Inferior parietal cortex (tissue), 1 donor: ENCODE results near the gene SEPHS2.

Experiments used
- DNase-seq: peaks from one replicate; pipeline ENCODE4 v3.0.0-alpha.2; 2016; ENCODE audit errors: extremely low spot score

SEPHS2 gene

GRCh38 chr16:30429678-30430427, 15.8 kb downstream of the SEPHS2 start, which contains the start of gene DCTPP1:
TSS of gene DCTPP1 (minus strand) at chr16:30430030. CDS start at chr16:30429980, 50 bp downstream.
- DNase-seq, result peak; percentile 98

- no peak for DNase-seq
Measured at GRCh38 chr16:30429418-30429677, 16.3 kb downstream of the SEPHS2 start.

GRCh38 chr16:30428055-30428454, 17.6 kb downstream of the SEPHS2 start:
- no peak for DNase-seq

DNA sequence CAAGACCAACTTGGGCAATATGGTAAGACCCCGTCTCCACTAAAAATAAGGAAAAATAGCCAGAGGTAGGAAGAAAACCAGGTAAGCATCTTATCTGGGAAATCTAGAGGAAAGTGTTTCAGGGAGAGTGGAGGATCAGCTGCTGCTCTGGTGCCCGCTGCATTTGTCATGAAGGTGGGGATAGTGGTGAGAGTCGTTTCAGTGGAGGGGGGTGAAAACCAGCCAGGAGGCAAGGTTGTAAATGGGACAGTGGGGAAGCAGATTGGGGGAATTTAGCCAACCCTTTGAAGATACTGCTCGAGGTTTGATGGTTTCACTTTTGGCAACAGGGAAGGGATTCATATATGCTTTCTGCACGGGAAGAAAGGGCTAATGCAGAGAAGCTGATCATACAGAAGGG, 24.7 kb downstream of the SEPHS2 start:
- DNase-seq, result no peak

GRCh38 chr16:30418350-30419181, 27.1 kb downstream of the SEPHS2 start:
- DNase-seq, result no peak

DNA sequence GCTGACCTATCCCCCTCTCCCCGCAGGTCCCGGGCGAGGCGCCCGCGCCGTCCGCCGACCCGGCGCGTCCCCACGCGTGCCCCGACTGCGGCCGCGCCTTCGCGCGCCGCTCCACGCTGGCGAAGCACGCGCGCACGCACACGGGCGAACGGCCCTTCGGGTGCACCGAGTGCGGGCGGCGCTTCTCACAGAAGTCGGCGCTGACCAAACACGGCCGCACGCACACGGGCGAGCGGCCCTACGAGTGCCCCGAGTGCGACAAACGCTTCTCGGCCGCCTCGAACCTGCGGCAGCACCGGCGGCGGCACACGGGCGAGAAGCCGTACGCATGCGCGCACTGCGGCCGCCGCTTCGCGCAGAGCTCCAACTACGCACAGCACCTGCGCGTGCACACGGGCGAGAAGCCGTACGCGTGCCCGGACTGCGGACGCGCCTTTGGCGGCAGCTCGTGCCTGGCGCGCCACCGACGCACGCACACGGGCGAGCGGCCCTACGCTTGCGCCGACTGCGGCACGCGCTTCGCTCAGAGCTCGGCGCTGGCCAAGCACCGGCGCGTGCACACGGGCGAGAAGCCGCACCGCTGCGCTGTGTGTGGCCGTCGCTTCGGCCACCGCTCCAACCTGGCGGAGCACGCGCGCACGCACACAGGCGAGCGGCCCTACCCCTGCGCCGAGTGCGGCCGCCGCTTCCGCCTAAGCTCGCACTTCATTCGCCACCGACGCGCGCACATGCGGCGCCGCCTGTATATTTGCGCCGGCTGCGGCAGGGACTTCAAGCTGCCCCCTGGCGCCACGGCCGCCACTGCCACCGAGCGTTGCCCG, 27.9 kb downstream of the SEPHS2 start:
- peak; percentile 73 for DNase-seq

GRCh38 chr16:30416624-30417528, 28.8 kb downstream of the SEPHS2 start:
- no peak for DNase-seq

GRCh38 chr16:30416047-30416603, 29.5 kb downstream of the SEPHS2 start:
- no peak for DNase-seq

GRCh38 chr16:30414159-30414558, 31.5 kb downstream of the SEPHS2 start:
- no peak for DNase-seq

GRCh38 chr16:30413112-30413806, 32.4 kb downstream of the SEPHS2 start:
- DNase-seq, result no peak

DNA sequence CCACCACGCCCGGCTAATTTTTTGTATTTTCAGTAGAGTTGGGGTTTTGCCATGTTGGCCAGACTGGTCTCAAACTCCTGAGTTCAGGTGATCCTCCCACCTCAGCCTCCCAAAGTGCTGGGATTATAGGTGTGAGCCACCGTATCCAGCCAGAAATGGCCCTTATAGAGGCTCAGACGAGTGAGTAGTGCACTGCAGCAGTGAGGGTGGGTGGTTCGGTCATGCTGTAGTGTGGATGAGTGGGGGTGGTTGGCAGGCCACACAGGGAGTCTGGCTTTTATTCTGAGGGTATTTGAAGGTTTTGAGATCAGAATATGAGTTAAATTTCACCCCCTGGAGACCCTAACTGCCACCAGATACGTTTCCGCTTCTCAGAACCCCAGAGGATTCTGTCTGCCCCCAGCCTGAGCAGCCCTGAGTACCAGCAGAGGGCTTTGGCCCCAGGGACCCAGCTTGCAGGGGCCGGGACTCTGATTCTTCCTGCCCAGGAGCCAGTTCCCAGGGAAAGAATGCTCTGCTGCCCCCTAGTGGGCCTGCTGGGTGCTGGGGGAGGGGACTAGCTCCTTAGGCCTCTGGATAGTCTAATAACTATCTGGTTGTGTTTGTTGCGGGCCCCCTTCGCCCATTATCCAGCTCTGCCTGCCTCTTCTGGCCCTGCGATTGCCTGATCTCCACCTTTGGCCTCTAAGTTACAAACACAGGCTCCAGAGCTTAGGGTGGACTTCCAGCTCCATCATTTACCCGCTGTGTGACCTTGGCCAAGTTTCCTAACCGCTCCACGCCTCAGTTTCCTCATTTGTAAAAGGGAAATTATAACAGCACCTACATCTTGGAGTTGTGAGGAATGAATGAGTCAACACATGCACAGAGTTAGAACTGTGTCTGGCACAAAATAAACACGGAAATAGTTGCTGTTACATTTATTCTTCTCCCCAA, 36.3 kb downstream of the SEPHS2 start:
- DNase-seq, result peak; percentile 96

DNA sequence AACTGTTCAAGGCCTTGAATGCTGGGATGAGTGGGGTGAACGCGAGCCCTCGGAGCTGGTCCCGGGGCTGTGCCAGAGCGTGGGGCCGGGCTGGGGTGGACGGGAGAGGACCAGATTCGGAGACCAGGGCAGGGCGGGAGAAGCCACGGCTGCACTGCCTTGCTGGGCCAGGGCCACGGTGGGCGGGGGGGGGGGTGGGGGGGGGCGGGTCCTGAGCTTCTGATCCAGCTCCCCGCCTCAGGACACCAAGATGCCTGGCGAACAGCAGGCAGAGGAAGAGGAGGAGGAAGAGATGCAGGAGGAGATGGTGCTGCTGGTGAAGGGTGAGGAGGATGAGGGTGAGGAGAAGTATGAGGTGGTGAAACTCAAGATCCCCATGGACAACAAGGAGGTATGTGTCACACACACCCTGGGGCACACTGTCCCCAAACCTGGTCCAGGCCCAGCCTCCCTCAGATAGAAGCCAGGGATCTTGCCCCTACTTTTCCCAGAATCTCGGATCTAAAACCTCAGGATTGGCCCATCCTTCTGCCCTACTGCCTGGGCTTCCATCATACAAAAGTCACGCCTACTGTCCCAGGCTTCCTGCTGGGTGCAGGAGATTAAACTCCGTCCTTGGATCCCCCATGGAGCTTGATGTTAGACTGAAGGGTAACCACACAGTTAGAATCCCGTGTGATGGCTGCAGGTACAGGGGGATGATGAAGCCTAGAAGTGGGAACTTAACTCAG, 37.7 kb downstream of the SEPHS2 start:
- no peak for DNase-seq

DNA sequence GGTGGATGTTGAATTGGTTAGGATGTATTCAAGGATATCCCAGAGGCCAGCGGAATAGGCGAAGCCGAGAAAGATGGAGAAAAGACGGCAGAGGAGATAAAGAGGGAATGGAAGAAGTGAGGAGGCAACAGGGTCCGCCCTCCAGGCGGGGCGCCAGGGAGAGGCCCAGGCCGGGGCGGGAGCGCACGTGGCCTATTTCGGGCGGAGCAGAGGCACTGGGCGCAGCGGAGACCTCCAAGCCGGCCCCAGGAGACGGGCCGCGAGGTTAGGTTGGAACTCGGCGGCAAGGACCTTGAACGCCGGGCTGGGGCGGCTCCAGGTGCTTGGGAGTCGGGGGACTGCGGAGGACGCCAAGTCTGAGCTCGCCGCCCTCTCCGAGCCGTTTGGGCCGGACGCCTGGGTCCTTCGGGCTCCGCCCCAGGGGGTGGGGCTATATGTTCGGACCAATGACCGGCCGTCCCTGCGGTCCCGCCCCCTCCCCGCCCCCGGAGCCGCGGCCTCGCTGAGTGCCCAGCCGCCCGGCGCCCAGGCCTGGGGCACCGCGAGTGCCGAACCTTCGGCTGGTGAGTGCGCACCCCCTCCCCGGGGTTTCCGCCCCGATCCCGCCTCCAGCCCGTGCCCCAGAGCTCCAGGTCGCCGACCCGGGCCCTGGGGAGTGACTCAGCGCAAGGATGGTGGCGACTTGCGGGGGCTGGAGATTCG, 38.4 kb downstream of the SEPHS2 start, which contains the start of gene ZNF771:
ZNF771 (plus strand) TSS at position 505 of the 702 bp plus-strand sequence. CDS start 448 bp downstream, outside the sequence.
- DNase-seq, result peak; percentile 88

- DNase-seq, result no peak
Measured at GRCh38 chr16:30406795-30407101, 38.9 kb downstream of the SEPHS2 start.

- DNase-seq, result no peak
Measured at GRCh38 chr16:30401768-30402425, 43.8 kb downstream of the SEPHS2 start.

- DNase-seq, result no peak
Measured at GRCh38 chr16:30399435-30400186, 46.1 kb downstream of the SEPHS2 start.
